B cell (primary cell): ENCODE measurements around the gene PRR23A. TPM values are rescaled to one million over a fixed set of nuclear protein-coding genes. Genes with fewer than 3 reads are reported as not detected.
"Not testable (repeated sequence)": the region's sequence is repeated elsewhere in the genome, so short reads cannot be mapped to it uniquely, and the experiment has no call there.

ENCODE experiments used
- ATAC-seq: fragments of 200-7000 bp; cut with Tn5 transposase; one replicate; pipeline ENCODE4 v1.10.0; 2021; ENCODE audit warnings: low read depth, mild to moderate bottlenecking, moderate number of reproducible peaks, moderate library complexity
- CTCF ChIA-PET: fragments of 350-600 bp; sonication (Branson Sonifier 250); formaldehyde crosslinking; loops from one replicate; lab custom pipeline; 2021; ENCODE audit warnings: antibody characterized with exemption, inconsistent platforms; lab: Charles Lee
- POLR2A ChIA-PET: fragments of 350-600 bp; sonication (Branson Sonifier 250); formaldehyde crosslinking; loops from one replicate; lab custom pipeline; 2021; ENCODE audit warnings: antibody characterized with exemption; lab: Charles Lee
- DNase-seq: peaks from one replicate; pipeline ENCODE4 v3.0.0; 2013
- H2AFZ ChIP-seq: 2 replicates; pipeline ENCODE4 v1.6.1; 2012; ENCODE audit warnings: mild to moderate bottlenecking, low read depth, low read length; ENCODE audit not compliant: insufficient read depth, poor library complexity, severe bottlenecking
- H3K27ac ChIP-seq, 2 donors: 1 replicate in 1 of 2; 2 replicates in 1 of 2; pipeline ENCODE4 v1.5.1; 2012 to 2013; ENCODE audit warnings: low read length in 2 of 2, mild to moderate bottlenecking in 2 of 2, moderate library complexity in 1 of 2
- H3K27me3 ChIP-seq, 4 experiments: fragments of 200-600 bp in 1 of 4; sonication (generic) in 1 of 4; replicated peaks in 1 of 4; 1 replicate in 2 of 4; 2 replicates in 2 of 4; pipeline versions ENCODE4 v1.6.1 to v1.7.0; 2013 to 2016; ENCODE audit warnings: low read length in 3 of 4, mild to moderate bottlenecking in 2 of 4, mixed read lengths in 1 of 4, moderate library complexity in 1 of 4; ENCODE audit not compliant: insufficient read depth in 4 of 4, control insufficient read depth in 3 of 4; ENCODE audit errors: control extremely low read depth in 1 of 4
- H3K36me3 ChIP-seq, 2 experiments: replicated peaks in 1 of 2; 1 replicate in 1 of 2; 2 replicates in 1 of 2; pipeline versions ENCODE4 v1.6.1 to v1.7.1; 2013; ENCODE audit warnings: low read length in 1 of 2; ENCODE audit not compliant: insufficient read depth in 2 of 2, control insufficient read depth in 1 of 2; ENCODE audit errors: control extremely low read depth in 1 of 2, extremely low read depth in 1 of 2
- H3K4me1 ChIP-seq, 2 donors: fragments of 200-600 bp in 1 of 2; sonication (generic) in 1 of 2; 1 replicate in 1 of 2; 2 replicates in 1 of 2; pipeline versions ENCODE4 v1.5.1 to v1.6.1; 2013 to 2017; ENCODE audit warnings: low read length in 2 of 2; ENCODE audit not compliant: control insufficient read depth in 2 of 2, insufficient read depth in 2 of 2
- H3K4me2 ChIP-seq: replicated peaks from 2 replicates; pipeline ENCODE3; 2012; ENCODE audit warnings: mild to moderate bottlenecking, low read depth, low read length; ENCODE audit not compliant: poor library complexity, severe bottlenecking
- H3K4me3 ChIP-seq, 5 experiments: fragments of 200-600 bp in 1 of 5; sonication (generic) in 1 of 5; 1 replicate in 3 of 5; 2 replicates in 2 of 5; pipeline versions ENCODE4 v1.5.1 to v1.7.0; 2011 to 2016; ENCODE audit warnings: low read length in 4 of 5, mild to moderate bottlenecking in 4 of 5, low read depth in 2 of 5, control low read depth in 1 of 5, moderate library complexity in 1 of 5; ENCODE audit not compliant: insufficient read depth in 1 of 5; ENCODE audit errors: control extremely low read depth in 1 of 5, extremely low read depth in 1 of 5
- H3K79me2 ChIP-seq: fragments of 200-600 bp; sonication (generic); one replicate; pipeline ENCODE4 v1.6.0; 2016; ENCODE audit warnings: low read length; ENCODE audit not compliant: control insufficient read depth, insufficient read depth
- H3K9ac ChIP-seq: fragments of 200-600 bp; sonication (generic); 2 replicates; pipeline ENCODE4 v1.6.1; 2017; ENCODE audit warnings: mild to moderate bottlenecking, low read length, moderate library complexity
- H3K9me3 ChIP-seq, 3 donors: one replicate each; pipeline versions ENCODE4 v1.6.1 to v1.7.1; 2013; ENCODE audit warnings: low read length in 2 of 3; ENCODE audit not compliant: control insufficient read depth in 2 of 3, insufficient read depth in 1 of 3; ENCODE audit errors: control extremely low read depth in 1 of 3
- H4K20me1 ChIP-seq: 2 replicates; pipeline ENCODE4 v1.6.0; 2012; ENCODE audit warnings: mild to moderate bottlenecking, low read length; ENCODE audit not compliant: insufficient read depth, control insufficient read depth, poor library complexity, severe bottlenecking
- H3K27ac Mint-ChIP-seq: one replicate; pipeline ENCODE4 v1.8.0; 2021; ENCODE audit warnings: mixed read lengths
- H3K27me3 Mint-ChIP-seq: one replicate; pipeline ENCODE4 v1.8.0; 2021; ENCODE audit warnings: mixed read lengths
- H3K4me1 Mint-ChIP-seq: one replicate; pipeline ENCODE4 v1.8.0; 2021; ENCODE audit warnings: mixed read lengths
- H3K4me3 Mint-ChIP-seq: one replicate; pipeline ENCODE4 v1.8.0; 2021; ENCODE audit warnings: mixed read lengths
- H3K9me3 Mint-ChIP-seq: one replicate; pipeline ENCODE4 v1.8.0; 2022; ENCODE audit warnings: mixed read lengths; ENCODE audit not compliant: insufficient read depth
- EZH2 ChIP-seq: IDR thresholded peaks from 2 replicates; pipeline ENCODE4 v1.6.1; 2012; ENCODE audit warnings: borderline replicate concordance, low read depth, mild to moderate bottlenecking, moderate library complexity, low read length; ENCODE audit not compliant: insufficient read depth, poor library complexity, severe bottlenecking
- WGBS: methylation state at CpG from one replicate; pipeline ENCODE4 v1.1.5; 2013; ENCODE audit warnings: missing lambda C conversion rate; ENCODE audit not compliant: insufficient coverage; 5-methylcytosine and 5-hydroxymethylcytosine counted together
- intact Hi-C: fragments of 100-400 bp; cut with micrococcal nuclease; formaldehyde crosslinking; loops from one replicate; pipeline ENCODE4 v1.10.0; 2022
- polyA plus RNA-seq: library from polyadenylated mRNA; depleted of rRNA; stranded (reverse); fragments of >200 nt; gene quantifications from 2 replicates; pipeline ENCODE4 v1.2.3, GENCODE V29; 2012
- total RNA-seq, 2 donors: library from RNA; stranded (reverse); fragments of 120-200 nt in 1 of 2; gene quantifications; 1 replicate in 1 of 2; 2 replicates in 1 of 2; pipeline versions ENCODE4 v1.2.3 to v1.2.4, GENCODE V29; 2013 to 2022
- TF ChIP-seq, protein P1 (sequence below): fragments of 200-600 bp; IDR thresholded peaks from one replicate; pipeline ENCODE4 v1.8.0; 2022; ENCODE audit warnings: antibody characterized with exemption, mild to moderate bottlenecking

Gene PRR23A
- total and polyA plus RNA-seq, 2 donors (not counting 1 experiment from before 2014, with no cell fraction given) = not detected

GRCh38 chr3:139032326-139033002 lies 26.4 kb upstream of the PRR23A start:
- Histone ChIP-seq H3K9me3 (peaks cover 0 to 7% (median 1%) of the 10 kb centered on the region in 3 donors), H3K4me3 (no peak overlapping the region), H3K27me3 (no peaks in the 10 kb centered on the region), H3K4me1 (no peaks in the 10 kb centered on the region), H4K20me1 (no peaks in the 10 kb centered on the region), H3K79me2 (no peaks in the 10 kb centered on the region), H2AFZ (no peak overlapping the region), H3K36me3 (no peaks in the 10 kb centered on the region), H3K4me2 (no peak overlapping the region), H3K9ac (no peak overlapping the region), H3K27ac (no peak overlapping the region)
- TF ChIP-seq, protein P1, sequence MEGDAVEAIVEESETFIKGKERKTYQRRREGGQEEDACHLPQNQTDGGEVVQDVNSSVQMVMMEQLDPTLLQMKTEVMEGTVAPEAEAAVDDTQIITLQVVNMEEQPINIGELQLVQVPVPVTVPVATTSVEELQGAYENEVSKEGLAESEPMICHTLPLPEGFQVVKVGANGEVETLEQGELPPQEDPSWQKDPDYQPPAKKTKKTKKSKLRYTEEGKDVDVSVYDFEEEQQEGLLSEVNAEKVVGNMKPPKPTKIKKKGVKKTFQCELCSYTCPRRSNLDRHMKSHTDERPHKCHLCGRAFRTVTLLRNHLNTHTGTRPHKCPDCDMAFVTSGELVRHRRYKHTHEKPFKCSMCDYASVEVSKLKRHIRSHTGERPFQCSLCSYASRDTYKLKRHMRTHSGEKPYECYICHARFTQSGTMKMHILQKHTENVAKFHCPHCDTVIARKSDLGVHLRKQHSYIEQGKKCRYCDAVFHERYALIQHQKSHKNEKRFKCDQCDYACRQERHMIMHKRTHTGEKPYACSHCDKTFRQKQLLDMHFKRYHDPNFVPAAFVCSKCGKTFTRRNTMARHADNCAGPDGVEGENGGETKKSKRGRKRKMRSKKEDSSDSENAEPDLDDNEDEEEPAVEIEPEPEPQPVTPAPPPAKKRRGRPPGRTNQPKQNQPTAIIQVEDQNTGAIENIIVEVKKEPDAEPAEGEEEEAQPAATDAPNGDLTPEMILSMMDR = no peak
- no peak for TF ChIP-seq EZH2
- Mint-ChIP-seq H3K4me3 (no peak overlapping the region), H3K27ac (no peak overlapping the region), H3K4me1 (no peaks in the 10 kb centered on the region), H3K9me3 (peaks cover 8% of the 10 kb centered on the region), H3K27me3 (no peaks in the 10 kb centered on the region)
- ChIA-PET POLR2A (no interaction called here), CTCF (no interaction called here)
- WGBS = 60% methylated on average over 1 of the region's 2 CpGs
- intact Hi-C loops = no loop called here
- ATAC-seq = no peak
- DNase-seq = no peak

DNA sequence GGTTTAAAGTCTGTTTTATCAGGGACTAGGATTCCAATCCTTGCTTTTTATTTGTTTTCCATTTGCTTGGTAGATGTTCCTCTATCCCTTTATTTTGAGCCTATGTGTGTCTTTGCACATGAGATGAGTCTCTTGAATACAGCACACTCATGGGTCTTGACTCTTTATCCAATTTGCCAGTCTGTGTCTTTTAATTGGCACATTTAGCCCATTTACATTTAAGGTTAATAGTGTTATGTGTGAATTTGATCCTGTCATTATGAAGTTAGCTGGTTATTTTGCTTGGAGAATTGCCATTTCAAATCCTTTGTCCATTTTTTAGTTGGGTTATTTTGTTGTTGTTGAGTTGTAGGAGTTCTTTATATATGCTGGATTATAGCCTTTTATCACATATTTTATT lies 24.5 kb upstream of the PRR23A start:
- CTCF ChIA-PET, intact Hi-C loops, H3K79me2 ChIP-seq, H3K27me3 ChIP-seq, DNase-seq, H3K9me3 Mint-ChIP-seq, H3K27ac Mint-ChIP-seq, H2AFZ ChIP-seq, H3K4me2 ChIP-seq, H3K9me3 ChIP-seq, H4K20me1 ChIP-seq, H3K27me3 Mint-ChIP-seq, H3K36me3 ChIP-seq, H3K4me3 Mint-ChIP-seq, H3K9ac ChIP-seq, H3K4me1 Mint-ChIP-seq, ATAC-seq, H3K4me3 ChIP-seq, H3K27ac ChIP-seq, POLR2A ChIA-PET, H3K4me1 ChIP-seq: not testable (repeated sequence)
